ENCODE data around the gene TAAR5.
"Not testable (repeated sequence)": the region's sequence is repeated elsewhere in the genome, so short reads cannot be mapped to it uniquely, and the experiment has no call there.

DNA sequence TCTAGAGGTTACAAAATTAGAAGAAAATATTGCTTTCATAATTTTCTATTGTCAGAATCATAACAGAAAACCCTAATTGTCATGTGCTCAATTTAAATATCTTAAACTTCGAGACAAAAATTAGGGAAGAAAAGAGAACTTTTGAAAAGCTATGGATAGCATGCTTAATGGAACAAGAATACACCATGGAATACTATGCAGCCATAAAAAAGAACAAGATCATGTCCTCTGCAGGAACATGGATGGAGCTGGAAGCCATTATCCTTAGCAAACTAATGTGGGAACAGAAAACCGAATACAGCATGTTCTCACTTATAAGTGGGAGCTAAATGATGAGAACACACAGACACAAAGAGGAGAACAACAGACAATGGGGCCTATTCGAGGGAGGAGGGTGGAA lies 29.5 kb downstream of the TAAR5 start:
- TF ChIP-seq, protein P1, sequence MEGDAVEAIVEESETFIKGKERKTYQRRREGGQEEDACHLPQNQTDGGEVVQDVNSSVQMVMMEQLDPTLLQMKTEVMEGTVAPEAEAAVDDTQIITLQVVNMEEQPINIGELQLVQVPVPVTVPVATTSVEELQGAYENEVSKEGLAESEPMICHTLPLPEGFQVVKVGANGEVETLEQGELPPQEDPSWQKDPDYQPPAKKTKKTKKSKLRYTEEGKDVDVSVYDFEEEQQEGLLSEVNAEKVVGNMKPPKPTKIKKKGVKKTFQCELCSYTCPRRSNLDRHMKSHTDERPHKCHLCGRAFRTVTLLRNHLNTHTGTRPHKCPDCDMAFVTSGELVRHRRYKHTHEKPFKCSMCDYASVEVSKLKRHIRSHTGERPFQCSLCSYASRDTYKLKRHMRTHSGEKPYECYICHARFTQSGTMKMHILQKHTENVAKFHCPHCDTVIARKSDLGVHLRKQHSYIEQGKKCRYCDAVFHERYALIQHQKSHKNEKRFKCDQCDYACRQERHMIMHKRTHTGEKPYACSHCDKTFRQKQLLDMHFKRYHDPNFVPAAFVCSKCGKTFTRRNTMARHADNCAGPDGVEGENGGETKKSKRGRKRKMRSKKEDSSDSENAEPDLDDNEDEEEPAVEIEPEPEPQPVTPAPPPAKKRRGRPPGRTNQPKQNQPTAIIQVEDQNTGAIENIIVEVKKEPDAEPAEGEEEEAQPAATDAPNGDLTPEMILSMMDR (IDR thresholded peaks at IDR 0.05): not testable (repeated sequence)
- not testable (repeated sequence) for TF ChIP-seq POLR2A (IDR thresholded peaks at IDR 0.05)

All from uterus (tissue), 2 donors.